Stimulated activated naive CD8-positive, alpha-beta T cell treated with anti-CD3 and anti-CD28 coated beads, Interleukin-15, amount 100 ng/mL, for 72 hours (primary cell): ENCODE results near the gene ZFTA.

ENCODE experiments used
- ATAC-seq: fragments of 150-1000 bp; cut with Tn5 transposase; 2 replicates; pipeline ENCODE4 v1.10.0; 2021; ENCODE audit warnings: mild to moderate bottlenecking, moderate library complexity
- DNase-seq, 2 donors: peaks; one replicate each; pipeline ENCODE4 v3.0.0; 2021 to 2022
- H3K27ac Mint-ChIP-seq, 2 donors: one replicate each; pipeline ENCODE4 v1.8.0; 2022; ENCODE audit warnings: mild to moderate bottlenecking in 2 of 2, mixed read lengths in 2 of 2, moderate library complexity in 2 of 2
- H3K27me3 Mint-ChIP-seq: one replicate; pipeline ENCODE4 v1.8.0; 2022; ENCODE audit warnings: mixed read lengths
- H3K4me1 Mint-ChIP-seq: one replicate; pipeline ENCODE4 v1.8.0; 2022; ENCODE audit warnings: mild to moderate bottlenecking, mixed read lengths
- H3K4me3 Mint-ChIP-seq, 2 donors: one replicate each; pipeline ENCODE4 v1.8.0; 2022; ENCODE audit warnings: mild to moderate bottlenecking in 2 of 2, mixed read lengths in 2 of 2, moderate library complexity in 1 of 2
- H3K9me3 Mint-ChIP-seq, 2 donors: one replicate each; pipeline ENCODE4 v1.8.0; 2022; ENCODE audit warnings: mixed read lengths in 2 of 2

The ZFTA gene

DNA sequence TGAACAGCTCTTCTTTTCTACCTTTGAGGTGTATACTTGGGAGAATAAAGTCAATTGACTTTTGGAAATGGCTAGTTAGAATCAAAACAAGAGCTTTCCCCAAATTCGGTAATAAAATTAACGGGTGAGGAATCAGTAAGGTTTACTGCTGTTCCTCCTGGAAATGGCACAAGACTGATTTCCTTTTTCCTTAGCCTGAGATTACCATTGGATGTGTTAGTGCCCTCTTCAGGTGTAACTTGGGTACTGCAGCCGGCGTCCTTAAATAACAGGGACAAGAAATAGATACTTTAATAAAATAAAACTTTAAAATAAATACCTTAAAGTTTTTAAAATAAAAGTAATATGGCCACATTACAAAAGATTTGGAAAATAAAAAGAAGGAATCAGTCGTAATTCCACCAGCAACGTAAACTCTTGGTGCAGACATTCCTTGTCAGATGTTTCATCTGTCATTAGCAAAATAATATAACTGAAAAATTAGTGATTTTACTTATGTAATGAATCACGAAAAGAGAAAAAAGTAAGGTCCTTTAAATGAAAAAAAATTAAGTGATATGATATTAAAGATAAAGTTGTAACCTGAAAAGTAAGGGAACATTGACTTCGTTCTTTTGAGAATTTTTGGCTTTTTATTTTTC, 29.7 kb downstream of the ZFTA start:
- DNase-seq (peak; percentile 40 to 52), ATAC-seq (no peak)
- Mint-ChIP-seq H3K4me1 (peaks cover 5% of the 10 kb centered on the region), H3K4me3 (no peak overlapping the region), H3K27me3 (no peaks in the 10 kb centered on the region), H3K27ac (no peak overlapping the region), H3K9me3 (no peaks in the 10 kb centered on the region)

DNA sequence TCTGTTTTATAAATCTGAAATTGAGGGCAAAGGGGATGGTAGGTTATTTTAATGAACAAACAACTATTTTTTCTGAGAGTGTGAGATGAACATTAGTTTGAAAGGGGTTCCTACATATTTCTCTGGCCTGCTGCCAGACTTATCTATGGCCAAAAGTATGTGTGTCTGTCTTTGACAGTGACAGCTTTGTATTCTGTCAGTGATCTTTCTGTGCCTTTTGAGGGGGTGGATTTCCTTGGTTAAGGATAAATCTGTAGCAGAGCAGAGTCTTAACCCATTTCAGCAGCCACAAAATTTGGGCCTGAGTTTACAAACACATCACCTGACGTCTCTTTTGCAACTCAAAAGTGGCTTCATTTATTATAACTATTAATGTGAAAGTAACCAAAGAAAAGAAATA, 30.9 kb downstream of the ZFTA start:
- no peak for ATAC-seq
- no peaks in the 10 kb centered on the region for H3K27me3 Mint-ChIP-seq
- no peaks in the 10 kb centered on the region for H3K9me3 Mint-ChIP-seq
- no peak overlapping the region for H3K4me3 Mint-ChIP-seq
- DNase-seq, result no peak
- H3K27ac Mint-ChIP-seq, result no peak overlapping the region
- peaks cover 5% of the 10 kb centered on the region for H3K4me1 Mint-ChIP-seq

DNA sequence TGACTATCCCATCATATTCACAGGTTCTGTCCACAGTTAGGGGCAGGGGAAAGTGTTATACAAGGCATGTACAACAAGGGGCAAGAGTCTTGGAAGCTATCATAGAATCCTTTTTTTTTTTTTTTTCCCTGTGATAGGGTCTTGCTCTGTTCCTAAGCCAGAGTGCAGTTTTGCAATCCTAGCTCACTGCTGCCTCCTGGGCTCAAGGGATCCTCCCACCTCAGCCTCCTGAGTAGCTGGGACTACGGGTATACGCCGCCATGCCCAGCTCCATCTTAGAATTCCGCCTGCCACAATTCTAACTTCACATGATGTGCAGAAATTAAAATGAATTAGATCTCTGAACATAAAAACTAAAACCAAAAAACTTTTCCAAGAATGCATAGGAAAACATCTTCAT, 31.7 kb downstream of the ZFTA start:
- no peak overlapping the region for H3K4me3 Mint-ChIP-seq
- DNase-seq (no peak), ATAC-seq (no peak)
- no peaks in the 10 kb centered on the region for H3K9me3 Mint-ChIP-seq
- peaks cover 5% of the 10 kb centered on the region for H3K4me1 Mint-ChIP-seq
- H3K27me3 Mint-ChIP-seq, result no peaks in the 10 kb centered on the region
- H3K27ac Mint-ChIP-seq, result peak overlapping the region in 1 of 2 donors; percentile 2

DNA sequence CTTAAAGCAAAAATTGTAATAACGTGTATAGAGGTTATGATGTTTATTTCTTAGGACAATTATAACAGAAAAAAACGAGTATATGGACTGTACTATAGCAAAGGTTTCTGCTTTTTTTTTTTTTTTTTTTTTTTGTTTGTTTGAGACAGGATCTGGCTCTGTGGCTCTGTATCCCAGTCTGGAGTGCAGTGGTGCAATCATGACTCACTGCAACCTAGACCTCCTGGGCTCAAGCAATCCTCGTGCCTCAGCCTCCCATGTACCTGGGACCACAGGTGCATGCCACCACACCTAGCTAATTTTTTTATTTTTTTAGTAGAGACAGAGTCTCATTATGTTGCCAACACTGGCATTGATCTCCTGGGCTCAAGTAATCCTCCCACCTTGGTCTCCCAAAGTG, 39.2 kb downstream of the ZFTA start:
- Mint-ChIP-seq H3K27ac (no peak overlapping the region), H3K9me3 (no peaks in the 10 kb centered on the region), H3K27me3 (no peaks in the 10 kb centered on the region), H3K4me1 (no peaks in the 10 kb centered on the region), H3K4me3 (no peak overlapping the region)
- ATAC-seq (no peak), DNase-seq (no peak)

DNA sequence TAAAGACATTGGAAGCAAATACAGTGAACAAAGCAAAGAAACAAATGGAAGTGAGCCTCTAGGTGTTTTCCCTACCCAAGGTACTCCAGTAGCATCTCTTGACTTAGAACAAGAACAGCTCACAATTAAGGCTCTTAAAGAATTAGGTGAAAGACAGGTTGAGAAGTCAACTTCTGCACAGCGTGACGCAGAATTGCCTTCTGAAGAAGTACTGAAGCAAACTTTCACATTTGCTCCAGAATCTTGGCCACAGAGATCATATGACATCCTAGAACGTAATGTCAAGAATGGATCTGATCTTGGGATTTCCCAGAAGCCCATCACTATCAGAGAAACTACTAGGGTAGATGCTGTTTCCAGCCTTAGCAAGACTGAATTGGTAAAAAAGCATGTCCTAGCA, 48.0 kb downstream of the ZFTA start:
- H3K4me1 Mint-ChIP-seq, result no peaks in the 10 kb centered on the region
- no peaks in the 10 kb centered on the region for H3K27me3 Mint-ChIP-seq
- no peaks in the 10 kb centered on the region for H3K9me3 Mint-ChIP-seq
- H3K27ac Mint-ChIP-seq, result no peak overlapping the region
- no peak overlapping the region for H3K4me3 Mint-ChIP-seq
- no peak for DNase-seq
- no peak for ATAC-seq

DNA sequence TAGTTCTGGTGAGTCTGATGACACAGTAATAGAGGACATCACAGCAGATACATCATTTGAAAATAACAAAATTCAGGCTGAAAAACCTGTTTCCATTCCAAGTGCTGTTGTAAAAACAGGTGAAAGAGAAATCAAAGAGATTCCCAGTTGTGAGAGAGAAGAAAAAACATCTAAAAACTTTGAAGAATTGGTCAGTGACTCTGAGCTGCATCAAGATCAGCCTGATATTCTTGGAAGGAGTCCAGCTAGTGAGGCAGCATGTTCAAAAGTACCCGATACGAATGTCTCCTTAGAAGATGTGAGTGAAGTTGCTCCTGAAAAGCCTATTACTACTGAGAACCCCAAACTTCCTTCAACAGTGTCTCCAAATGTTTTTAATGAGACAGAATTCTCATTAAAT, 48.6 kb downstream of the ZFTA start:
- Mint-ChIP-seq H3K27ac (peak overlapping the region in 1 of 2 donors; percentile 40), H3K4me3 (no peak overlapping the region), H3K4me1 (no peaks in the 10 kb centered on the region), H3K27me3 (no peaks in the 10 kb centered on the region), H3K9me3 (no peaks in the 10 kb centered on the region)
- DNase-seq (no peak), ATAC-seq (no peak)

DNA sequence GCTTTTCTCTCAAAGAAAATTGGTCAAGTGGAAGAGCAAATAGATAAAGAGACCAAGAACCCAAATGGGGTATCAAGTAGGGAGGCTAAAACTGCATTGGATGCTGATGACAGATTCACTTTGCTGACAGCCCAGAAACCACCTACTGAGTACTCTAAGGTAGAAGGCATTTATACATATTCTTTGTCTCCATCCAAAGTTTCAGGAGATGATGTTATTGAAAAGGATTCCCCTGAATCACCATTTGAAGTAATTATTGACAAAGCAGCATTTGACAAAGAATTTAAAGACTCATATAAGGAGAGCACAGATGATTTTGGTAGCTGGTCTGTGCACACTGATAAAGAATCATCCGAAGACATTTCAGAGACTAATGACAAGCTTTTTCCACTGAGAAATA, 49.6 kb downstream of the ZFTA start:
- H3K27me3 Mint-ChIP-seq, result no peaks in the 10 kb centered on the region
- DNase-seq (no peak), ATAC-seq (no peak)
- no peak overlapping the region for H3K4me3 Mint-ChIP-seq
- no peaks in the 10 kb centered on the region for H3K4me1 Mint-ChIP-seq
- no peaks in the 10 kb centered on the region for H3K9me3 Mint-ChIP-seq
- H3K27ac Mint-ChIP-seq, result no peak overlapping the region
